NB4 (cell line): Measurements from ENCODE around the gene TSPAN17.

Source experiments
- CTCF ChIP-seq: IDR thresholded peaks from one replicate; pipeline ENCODE4 v1.5.1; 2012; ENCODE audit warnings: low read depth, low read length
- MAX ChIP-seq: IDR thresholded peaks from 2 replicates; pipeline ENCODE4 v1.6.1; 2011; ENCODE audit warnings: low read depth, low read length
- POLR2A ChIP-seq: IDR thresholded peaks from 2 replicates; pipeline ENCODE4 v1.6.1; 2011; ENCODE audit warnings: mild to moderate bottlenecking; ENCODE audit not compliant: insufficient read length; ENCODE audit errors: extremely low read depth

- TF ChIP-seq CTCF (no peak), POLR2A (no peak), MAX (no peak)
Measured at GRCh38 chr5:176691524-176691923, 44.2 kb downstream of the TSPAN17 start.
